ENCODE measurements around the gene POU5F1.
A peak's percentile ranks its signal among the peaks of the same experiment; 100 is the strongest.
"Not testable (repeated sequence)": the region's sequence is repeated elsewhere in the genome, so short reads cannot be mapped to it uniquely, and the experiment has no call there.

GRCh38 chr6:31196251-31197022, 26.0 kb upstream of the POU5F1 start:
- TF ChIP-seq ZBED1 (IDR thresholded peaks at IDR 0.05); MAX (CRISPR knock-in tag; IDR thresholded peaks at IDR 0.05); LARP7 (IDR thresholded peaks at IDR 0.05); ZBTB33 (CRISPR knock-in tag; IDR thresholded peaks at IDR 0.05); C11orf30 (IDR thresholded peaks at IDR 0.05; ENCODE audit: low read depth); YY1 (IDR thresholded peaks at IDR 0.05; ENCODE audit: borderline replicate concordance in 1 of 3, control insufficient read depth in 1 of 3, extremely low read depth in 1 of 3, insufficient read depth in 3 of 3, insufficient read length in 1 of 3, insufficient replicate concordance in 2 of 3, low read depth in 1 of 3, low read length in 2 of 3); TAL1 (IDR thresholded peaks at IDR 0.05); DACH1 (IDR thresholded peaks at IDR 0.05; ENCODE audit: partially characterized antibody); ELF2 (CRISPR knock-in tag; IDR thresholded peaks at IDR 0.05); SMAD3 (CRISPR knock-in tag; conservative IDR thresholded peaks at IDR 0.05); ZNF408 (CRISPR knock-in tag; IDR thresholded peaks at IDR 0.05; ENCODE audit: low read depth); CTCF (IDR thresholded peaks at IDR 0.05 in 2 of 3, conservative IDR thresholded peaks at IDR 0.05 in 1 of 3; ENCODE audit: insufficient read depth in 2 of 3, low read depth in 1 of 3, low read length in 3 of 3); NR2C2 (CRISPR knock-in tag; IDR thresholded peaks at IDR 0.05); NR2C2 (tag; IDR thresholded peaks at IDR 0.05): not testable (repeated sequence)
- TF ChIP-seq POLR2A (conservative IDR thresholded peaks at IDR 0.05) = peak; percentile 13; the same call in 1 of the 2 replicates
